Activated CD4-positive, alpha-beta T cell treated with anti-CD3 and anti-CD28 coated beads for 48 hours (primary cell): Measurements from ENCODE around the gene FDX1.

ENCODE experiments used
- DNase-seq: peaks from one replicate; pipeline ENCODE4 v3.0.0-alpha.2; 2020

Gene FDX1

GRCh38 chr11:110469127-110469526 lies 39.4 kb downstream of the FDX1 start:
- DNase-seq: no peak

GRCh38 chr11:110470716-110471115 lies 41.0 kb downstream of the FDX1 start:
- DNase-seq: no peak

DNA sequence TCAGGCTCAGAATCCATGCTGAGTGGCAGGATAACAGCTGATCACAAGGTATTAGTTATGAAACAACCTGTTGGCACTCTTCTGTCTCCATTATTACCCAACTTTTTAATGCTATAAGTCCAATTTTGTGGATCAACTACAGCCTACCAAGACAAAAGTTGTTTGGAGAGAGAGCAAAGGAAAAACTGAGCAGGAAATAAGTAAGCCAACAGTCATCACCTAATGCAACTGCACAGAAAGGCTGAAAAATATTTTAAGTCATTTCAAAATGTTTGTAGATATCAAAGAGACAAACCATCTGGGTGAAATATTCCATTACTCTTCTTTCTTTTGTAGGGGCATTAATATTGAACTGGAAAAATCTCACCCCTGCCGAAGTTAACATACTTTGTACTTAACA lies 41.6 kb downstream of the FDX1 start:
- DNase-seq: no peak

DNA sequence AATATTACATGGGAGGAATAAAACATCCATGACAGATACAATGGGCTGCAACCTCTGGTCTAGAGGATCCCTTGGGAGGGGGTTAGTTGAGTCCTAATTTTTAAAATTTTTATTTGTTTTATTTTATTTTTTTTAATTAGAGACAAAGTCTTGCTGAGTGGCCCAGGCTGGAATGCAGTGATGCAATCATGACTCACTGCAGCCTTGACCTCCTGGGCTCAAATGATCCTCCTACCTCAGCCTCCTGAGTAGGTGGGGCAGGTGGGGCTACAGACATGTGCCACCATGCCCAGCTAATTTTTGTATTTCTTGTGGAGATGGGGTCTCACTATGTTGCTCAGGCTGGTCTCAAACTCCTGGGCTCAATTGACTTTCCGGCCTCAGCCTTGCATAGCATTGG lies 43.1 kb downstream of the FDX1 start:
- no peak for DNase-seq

DNA sequence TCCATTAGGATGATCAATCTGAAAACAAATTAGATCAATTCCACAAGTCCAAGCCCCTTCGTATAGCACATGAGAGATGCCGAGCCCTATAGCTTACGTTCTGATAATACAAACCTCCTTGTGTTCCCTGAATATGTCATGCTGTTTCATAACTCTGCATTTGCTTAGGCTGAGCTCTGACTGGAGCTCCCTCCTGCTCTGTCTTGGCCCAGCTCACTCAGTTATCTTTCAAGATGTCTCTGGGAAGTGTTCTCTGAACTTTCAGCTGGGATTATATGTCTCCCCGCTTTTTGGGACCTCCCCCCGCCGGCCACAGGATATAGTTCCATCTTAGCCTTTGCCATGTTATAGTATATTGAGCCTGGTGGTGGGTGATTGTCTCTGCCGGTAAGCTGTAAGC lies 44.0 kb downstream of the FDX1 start:
- DNase-seq: no peak

GRCh38 chr11:110474578-110474977 lies 44.8 kb downstream of the FDX1 start:
- no peak for DNase-seq

- no peak for DNase-seq
Measured at GRCh38 chr11:110475671-110476070, 45.9 kb downstream of the FDX1 start.

DNA sequence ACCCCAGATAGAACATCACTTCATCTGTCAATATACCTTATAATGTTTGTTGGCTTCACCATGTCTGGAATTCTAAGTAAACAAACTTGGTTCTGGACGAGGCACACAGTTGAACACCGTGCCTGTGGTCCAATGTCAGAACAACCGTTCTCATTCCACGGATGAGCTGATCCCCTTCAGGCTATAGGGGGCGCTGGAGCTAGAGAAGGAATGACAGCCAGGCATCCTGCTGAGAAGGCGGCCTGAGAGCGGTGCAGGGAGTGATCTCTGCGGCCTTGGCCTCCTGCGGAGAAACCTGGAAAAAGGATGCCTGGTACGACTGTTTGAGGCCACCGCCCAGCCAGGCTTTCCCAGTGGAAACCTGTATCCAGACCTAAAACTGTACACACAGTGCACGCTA lies 48.7 kb downstream of the FDX1 start:
- DNase-seq: peak; percentile 15

- no peak for DNase-seq
Measured at GRCh38 chr11:110479108-110480101, 49.7 kb downstream of the FDX1 start.

GRCh38 chr11:110481523-110481922 lies 51.8 kb downstream of the FDX1 start:
- no peak for DNase-seq

DNA sequence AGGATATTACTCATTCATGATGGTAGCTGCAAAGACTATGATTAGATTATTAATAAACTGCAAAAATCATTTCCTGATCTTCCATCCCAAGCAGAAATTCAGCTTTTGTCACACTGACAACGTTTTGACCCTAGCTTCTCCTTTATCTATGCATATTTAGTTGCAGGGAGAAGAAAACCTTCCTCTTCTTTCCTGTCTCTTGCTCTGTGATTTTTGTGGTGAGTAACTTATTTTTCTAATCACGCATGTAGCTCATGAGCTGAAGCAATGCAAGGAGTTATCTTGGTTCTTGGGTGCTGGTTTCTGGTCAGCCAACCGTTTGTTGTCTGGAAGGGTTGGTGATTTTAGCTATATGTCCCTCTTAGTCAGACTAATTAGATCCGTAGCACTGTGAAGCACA lies 56.4 kb downstream of the FDX1 start:
- no peak for DNase-seq

GRCh38 chr11:110488446-110488845 lies 58.7 kb downstream of the FDX1 start:
- DNase-seq: no peak

DNA sequence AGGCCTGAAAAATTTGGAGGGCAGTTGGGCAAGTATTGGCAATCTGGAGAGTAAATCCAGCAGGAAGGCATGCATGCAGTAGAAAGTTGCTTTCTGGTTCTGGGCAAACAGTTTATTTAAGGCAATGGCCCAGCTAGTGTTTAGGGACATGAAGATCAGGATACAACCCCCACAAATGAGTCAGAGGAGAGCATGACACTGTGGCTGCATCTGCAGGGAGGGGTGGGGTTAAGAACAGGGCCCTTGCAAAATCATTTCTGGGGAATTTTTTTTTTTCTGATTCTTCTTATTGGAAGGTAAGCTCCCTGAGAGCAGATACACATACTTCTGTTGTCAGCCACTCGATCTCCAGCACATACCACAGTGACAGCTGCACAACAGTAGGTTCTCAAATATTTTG lies 61.1 kb downstream of the FDX1 start:
- peak; percentile 6 for DNase-seq

- no peak for DNase-seq
Measured at GRCh38 chr11:110491577-110492320, 62.0 kb downstream of the FDX1 start.

DNA sequence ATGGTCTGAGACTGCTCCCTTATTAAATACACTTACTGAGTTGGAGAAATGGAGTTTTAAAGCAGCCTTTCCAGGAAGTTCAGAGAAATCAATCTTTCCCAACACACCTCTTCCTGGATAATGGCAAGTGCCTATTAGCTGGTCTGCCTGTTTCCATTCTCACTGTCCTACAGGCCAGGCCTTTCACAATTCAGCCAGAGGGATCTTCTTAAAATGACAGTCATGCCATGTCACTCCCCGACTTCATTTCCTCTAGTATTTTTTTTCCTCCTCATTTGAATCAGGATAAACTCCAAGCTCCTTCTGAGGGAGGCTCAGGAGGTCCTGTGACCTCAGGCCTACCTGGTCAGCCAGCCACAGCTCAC lies 62.6 kb downstream of the FDX1 start:
- DNase-seq: no peak

DNA sequence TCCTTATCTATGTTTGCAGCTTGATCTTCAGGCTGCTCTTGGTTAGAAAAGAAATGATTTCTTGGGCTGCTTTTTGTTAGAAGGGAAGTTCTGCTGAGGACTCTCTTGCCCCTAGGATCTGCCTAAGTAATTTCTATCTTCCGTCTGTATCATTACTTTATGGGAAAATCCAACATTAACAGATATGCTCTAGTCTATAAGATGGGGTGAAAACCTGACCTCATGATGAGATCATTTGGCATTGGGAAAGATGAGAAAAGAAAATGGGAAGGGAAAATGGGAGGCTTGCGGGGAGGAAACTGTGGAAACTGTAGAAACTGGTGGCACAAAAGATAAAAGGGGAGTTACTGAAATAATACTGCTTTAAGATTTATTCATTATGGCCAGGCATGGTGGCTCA lies 63.6 kb downstream of the FDX1 start:
- DNase-seq: no peak

DNA sequence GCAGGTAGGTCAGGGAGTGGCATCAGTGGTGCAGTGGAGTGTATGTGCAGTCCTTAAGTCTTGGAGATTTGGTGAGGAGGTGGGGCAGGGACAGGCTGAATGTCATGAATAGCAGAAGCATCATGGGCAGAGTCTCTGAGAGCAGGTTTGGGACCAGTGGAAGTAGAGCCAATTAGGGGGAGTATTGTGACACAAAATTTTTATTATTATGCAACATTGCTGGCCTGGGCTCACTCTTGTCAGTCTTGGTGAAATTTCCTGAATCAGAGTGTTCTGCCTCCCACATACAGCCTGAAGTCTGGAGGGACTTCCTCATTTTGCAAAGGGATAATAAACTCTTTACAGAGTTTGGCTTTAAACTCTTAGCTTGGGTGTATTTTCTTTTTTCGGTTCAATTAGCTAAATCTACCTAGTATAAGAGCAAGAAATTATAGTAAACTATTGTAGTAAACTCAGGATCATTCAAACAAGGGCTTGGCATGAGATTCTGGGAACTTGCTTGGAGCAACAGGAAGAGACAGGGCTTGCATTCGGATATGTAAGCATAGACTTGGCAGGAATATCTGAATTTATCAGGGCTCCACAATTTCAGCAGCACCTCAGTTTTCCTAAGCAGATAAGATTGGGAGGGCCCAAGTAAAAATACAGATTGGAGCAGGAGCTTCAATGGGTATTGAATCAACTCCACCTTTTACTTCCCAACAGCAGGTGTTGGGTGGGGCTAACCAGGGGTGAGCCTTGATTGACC lies 67.7 kb downstream of the FDX1 start:
- DNase-seq: no peak

DNA sequence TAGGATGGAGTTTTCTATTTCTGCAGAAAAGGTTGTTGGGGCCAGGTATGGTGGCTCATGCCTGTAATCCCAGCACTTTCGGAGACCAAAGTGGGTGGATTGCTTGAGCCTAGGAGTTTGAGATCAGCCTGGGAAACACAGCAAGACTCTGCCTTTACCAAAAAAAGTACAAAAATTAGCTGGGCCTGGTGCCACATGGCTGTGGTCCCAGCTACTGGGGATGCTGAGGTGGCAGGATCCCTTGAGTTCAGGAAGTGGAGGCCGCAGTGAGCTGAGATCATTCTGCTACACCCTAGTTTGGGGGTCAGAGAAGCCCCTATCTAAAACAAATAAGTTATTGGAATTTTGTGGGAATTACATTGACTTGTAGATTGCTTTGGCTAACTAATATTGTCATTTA lies 71.7 kb downstream of the FDX1 start:
- no peak for DNase-seq

DNA sequence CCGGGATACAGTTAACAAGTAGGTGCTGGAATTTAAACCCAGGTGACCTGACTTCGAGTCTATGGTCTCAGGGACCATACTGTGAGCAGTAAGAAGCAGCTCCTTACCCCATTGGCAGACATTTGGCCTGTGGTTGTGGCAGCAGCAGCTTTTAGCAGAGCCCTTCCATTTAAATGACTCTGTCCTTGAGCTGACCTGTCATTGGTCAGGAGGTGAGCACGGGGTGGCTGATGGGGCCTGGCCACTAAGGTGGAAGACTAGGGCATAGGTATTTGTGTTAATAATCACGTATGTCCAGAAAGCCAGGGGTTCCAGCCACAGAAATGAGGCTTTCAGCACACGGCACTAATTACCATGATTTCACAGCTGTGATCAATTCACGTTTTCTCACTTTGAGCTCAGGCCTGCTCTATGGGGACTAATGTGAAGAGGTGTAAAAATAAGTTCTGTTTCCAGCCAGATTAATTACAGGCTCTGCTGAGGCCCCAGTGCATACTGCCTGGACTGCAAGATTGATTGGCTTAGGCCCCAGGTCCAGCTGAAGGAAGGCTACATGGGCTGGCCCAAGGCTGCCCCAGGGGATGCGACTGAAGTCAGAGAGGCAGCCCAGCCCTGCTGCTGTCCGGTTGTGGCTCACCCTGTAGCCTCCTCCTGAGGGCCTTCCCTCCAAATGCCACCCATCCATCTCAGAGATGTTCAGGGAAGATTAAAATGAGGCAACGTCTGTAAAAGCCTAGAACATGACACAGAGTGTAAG lies 76.0 kb downstream of the FDX1 start:
- no peak for DNase-seq

- DNase-seq: no peak
Measured at GRCh38 chr11:110507328-110507727, 77.6 kb downstream of the FDX1 start.

GRCh38 chr11:110508786-110509185 lies 79.0 kb downstream of the FDX1 start:
- no peak for DNase-seq

GRCh38 chr11:110509472-110509871 lies 79.7 kb downstream of the FDX1 start:
- no peak for DNase-seq

DNA sequence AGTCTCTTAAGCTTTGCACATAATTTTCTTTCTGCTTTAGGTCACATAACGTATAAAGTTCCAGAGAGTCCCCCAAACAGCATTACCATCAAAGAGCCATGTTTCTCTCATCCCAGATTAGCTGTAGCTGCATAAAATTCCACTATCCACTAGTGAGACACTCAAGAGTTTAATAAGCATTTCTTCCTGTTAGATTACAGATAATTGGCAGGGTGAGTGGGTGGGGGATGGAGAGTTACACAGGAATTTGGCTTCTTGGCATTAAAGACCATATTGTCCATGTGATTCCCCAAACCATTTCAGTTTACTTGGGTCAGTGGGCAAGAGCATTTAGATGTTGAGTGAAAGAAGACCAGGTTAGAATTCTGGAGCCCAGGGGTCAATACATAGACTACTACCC lies 82.3 kb downstream of the FDX1 start:
- no peak for DNase-seq
